Left lung (tissue), 10 donors: ENCODE data around the gene SSU72. TPM values are rescaled to one million over a fixed set of nuclear protein-coding genes. Genes with fewer than 3 reads are reported as not detected.

Experiments used
- ATAC-seq: fragments of 200-7000 bp; cut with Tn5 transposase; one replicate; pipeline ENCODE4 v1.9.1; 2020; ENCODE audit warnings: moderate library complexity
- DNase-seq, 4 donors: peaks; one replicate each; pipeline ENCODE4 v3.0.0-alpha.2; 2013 to 2020
- H3K27ac ChIP-seq, 2 donors: fragments of 200-600 bp; sonication (generic) in 1 of 2; one replicate each; pipeline versions ENCODE4 v1.5.0 to v1.8.0; 2020 to 2021
- H3K27me3 ChIP-seq, 2 donors: fragments of 200-600 bp; sonication (generic) in 1 of 2; one replicate each; pipeline versions ENCODE4 v1.5.0 to v1.8.0; 2020 to 2021
- H3K36me3 ChIP-seq, 2 donors: fragments of 200-600 bp; sonication (generic) in 1 of 2; one replicate each; pipeline versions ENCODE4 v1.5.0 to v1.8.0; 2020 to 2021
- H3K4me1 ChIP-seq, 2 donors: fragments of 200-600 bp; one replicate each; pipeline ENCODE4 v1.8.0; 2021
- H3K4me3 ChIP-seq, 2 donors: fragments of 200-600 bp; sonication (generic) in 1 of 2; one replicate each; pipeline versions ENCODE4 v1.5.0 to v1.8.0; 2020 to 2021; ENCODE audit warnings: mild to moderate bottlenecking in 1 of 2
- H3K9me3 ChIP-seq, 2 donors: fragments of 200-600 bp; sonication (generic) in 1 of 2; one replicate each; pipeline versions ENCODE4 v1.5.0 to v1.8.0; 2020 to 2021
- intact Hi-C, 2 donors: fragments of 100-400 bp; cut with DNase I; formaldehyde crosslinking; loops; one replicate each; pipeline versions ENCODE4 v1.11.2 to v1.14.2; 2022
- polyA plus RNA-seq, 6 donors: library from polyadenylated mRNA; unstranded; fragments of 120-200 nt; gene quantifications; one replicate each; pipeline ENCODE4 v1.2.1, GENCODE V29; 2013; ENCODE audit not compliant: insufficient read length in 6 of 6
- total RNA-seq, 2 donors: library from RNA; stranded (reverse); fragmentation: NEBNext Ultra II Directional; extraction: Animal tissue kit (Norgen Biotek cat#: 25700); gene quantifications; one replicate each; pipeline ENCODE4 v1.2.1, GENCODE V29; 2021
- TF ChIP-seq, protein P1 (sequence below), 2 donors: fragments of 200-600 bp; sonication (generic) in 1 of 2; IDR thresholded peaks; one replicate each; pipeline versions ENCODE4 v1.5.0 to v1.8.0; 2021; ENCODE audit warnings: antibody characterized with exemption in 2 of 2
- donor health status: DM: no; HTN: yes; CAD: no.
- donor health status: DM: no; HTN: no; CAD: no.

The SSU72 gene
- total and polyA plus RNA-seq, 8 donors: 65.2 to 141 (median 72.7) TPM

GRCh38 chr1:1616045-1616790 lies 41.6 kb upstream of the SSU72 start:
- TF ChIP-seq, protein P1, sequence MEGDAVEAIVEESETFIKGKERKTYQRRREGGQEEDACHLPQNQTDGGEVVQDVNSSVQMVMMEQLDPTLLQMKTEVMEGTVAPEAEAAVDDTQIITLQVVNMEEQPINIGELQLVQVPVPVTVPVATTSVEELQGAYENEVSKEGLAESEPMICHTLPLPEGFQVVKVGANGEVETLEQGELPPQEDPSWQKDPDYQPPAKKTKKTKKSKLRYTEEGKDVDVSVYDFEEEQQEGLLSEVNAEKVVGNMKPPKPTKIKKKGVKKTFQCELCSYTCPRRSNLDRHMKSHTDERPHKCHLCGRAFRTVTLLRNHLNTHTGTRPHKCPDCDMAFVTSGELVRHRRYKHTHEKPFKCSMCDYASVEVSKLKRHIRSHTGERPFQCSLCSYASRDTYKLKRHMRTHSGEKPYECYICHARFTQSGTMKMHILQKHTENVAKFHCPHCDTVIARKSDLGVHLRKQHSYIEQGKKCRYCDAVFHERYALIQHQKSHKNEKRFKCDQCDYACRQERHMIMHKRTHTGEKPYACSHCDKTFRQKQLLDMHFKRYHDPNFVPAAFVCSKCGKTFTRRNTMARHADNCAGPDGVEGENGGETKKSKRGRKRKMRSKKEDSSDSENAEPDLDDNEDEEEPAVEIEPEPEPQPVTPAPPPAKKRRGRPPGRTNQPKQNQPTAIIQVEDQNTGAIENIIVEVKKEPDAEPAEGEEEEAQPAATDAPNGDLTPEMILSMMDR (IDR thresholded peaks at IDR 0.05): no peak
- peak; percentile 6 for ATAC-seq

DNA sequence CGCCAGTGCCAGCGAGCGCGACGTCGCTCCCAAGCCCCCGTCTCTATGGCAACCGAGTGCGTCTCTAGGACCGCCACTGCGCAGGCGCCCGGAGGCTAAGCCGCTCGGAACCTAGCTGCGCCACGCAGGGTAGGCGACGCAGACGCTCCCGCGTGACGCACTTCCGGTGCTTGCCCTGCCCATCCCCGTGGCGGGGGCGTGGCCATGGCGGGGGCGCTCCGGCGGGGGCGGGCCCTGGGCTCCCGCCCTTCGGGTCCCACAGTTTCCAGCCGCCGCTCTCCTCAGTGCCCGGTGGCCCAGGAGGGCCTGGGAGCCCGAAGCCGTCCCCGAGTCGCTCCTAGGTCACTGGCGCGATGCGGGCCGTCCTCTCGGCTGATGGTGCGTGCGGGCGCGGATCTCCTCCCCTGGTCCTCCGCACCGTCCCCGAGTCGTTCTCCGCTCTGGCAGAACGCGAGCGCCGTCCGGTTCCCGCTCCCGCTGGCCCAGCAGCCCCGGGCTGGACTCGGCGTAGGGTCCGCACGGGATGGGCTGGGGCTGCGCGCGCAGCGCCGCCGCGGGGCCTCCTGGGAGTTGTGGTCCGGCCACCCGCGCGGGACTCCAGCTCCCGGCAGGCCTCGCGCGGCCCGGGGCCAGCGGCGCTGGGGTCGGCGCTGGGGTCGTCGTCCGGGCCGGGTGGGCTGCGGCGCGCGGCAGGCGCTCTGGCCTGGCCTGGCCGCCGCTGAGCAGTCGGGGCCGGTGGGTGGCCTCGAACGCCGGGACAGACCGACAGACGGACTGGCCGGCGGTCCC lies 40.8 kb upstream of the SSU72 start, which contains the start of gene MIB2:
Gene MIB2 (plus strand): TSS at position 245 of the 789 bp plus-strand sequence. CDS start 7,953 bp downstream, outside the sequence.
- no peaks in the 10 kb centered on the region for H3K27me3 ChIP-seq
- H3K27ac ChIP-seq: peak within 1 kb of the TSS; percentile 99
- peak; percentile 91 for ATAC-seq
- no peaks in the 10 kb centered on the region for H3K9me3 ChIP-seq
- peaks cover 29 to 47% of the 10 kb centered on the region in 2 donors for H3K4me1 ChIP-seq
- H3K4me3 ChIP-seq: peak within 1 kb of the TSS; percentile 78 to 83
- intact Hi-C loops: no loop called here
- peaks cover 0 to 8% of the 10 kb centered on the region in 2 donors for H3K36me3 ChIP-seq
- peak; percentile 91 to 98 (median 98) for DNase-seq
- TF ChIP-seq, protein P1 (IDR thresholded peaks at IDR 0.05): no peak

More at GRCh38 chr1:1616045-1616790, 41.6 kb upstream of the SSU72 start:
- H3K9me3 ChIP-seq: no peaks in the 10 kb centered on the region
- peak in 1 of 4 donors; percentile 89 for DNase-seq
- peak overlapping the region; percentile 99 for H3K27ac ChIP-seq
- intact Hi-C loops: no loop called here
- H3K4me3 ChIP-seq: peak overlapping the region; percentile 78 to 83
- peaks cover 0 to 8% of the 10 kb centered on the region in 2 donors for H3K36me3 ChIP-seq
- peaks cover 25 to 43% of the 10 kb centered on the region in 2 donors for H3K4me1 ChIP-seq
- no peaks in the 10 kb centered on the region for H3K27me3 ChIP-seq

DNA sequence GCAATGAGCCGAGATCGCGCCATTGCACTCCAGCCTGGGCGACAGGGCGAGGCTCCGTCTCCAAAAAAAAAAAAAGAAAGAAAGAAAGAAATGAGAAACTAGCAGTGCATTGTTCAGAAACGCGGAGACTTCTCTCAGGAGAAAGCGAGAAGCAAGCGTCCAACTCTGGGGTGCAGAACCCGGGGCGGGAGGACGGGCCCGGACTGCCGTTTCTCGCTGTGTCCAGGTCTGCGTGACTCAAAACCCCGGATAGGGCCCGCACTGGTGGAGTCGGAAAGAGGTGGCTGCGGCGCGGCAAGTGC lies 40.2 kb upstream of the SSU72 start:
- peaks cover 0 to 8% of the 10 kb centered on the region in 2 donors for H3K36me3 ChIP-seq
- ATAC-seq (no peak), DNase-seq (no peak)
- H3K4me3 ChIP-seq: peak overlapping the region; percentile 78 to 83
- no peaks in the 10 kb centered on the region for H3K27me3 ChIP-seq
- H3K9me3 ChIP-seq: no peaks in the 10 kb centered on the region
- peaks cover 29 to 49% of the 10 kb centered on the region in 2 donors for H3K4me1 ChIP-seq
- TF ChIP-seq, protein P1 (IDR thresholded peaks at IDR 0.05): no peak
- intact Hi-C loops: no loop called here
- peak overlapping the region; percentile 99 for H3K27ac ChIP-seq

DNA sequence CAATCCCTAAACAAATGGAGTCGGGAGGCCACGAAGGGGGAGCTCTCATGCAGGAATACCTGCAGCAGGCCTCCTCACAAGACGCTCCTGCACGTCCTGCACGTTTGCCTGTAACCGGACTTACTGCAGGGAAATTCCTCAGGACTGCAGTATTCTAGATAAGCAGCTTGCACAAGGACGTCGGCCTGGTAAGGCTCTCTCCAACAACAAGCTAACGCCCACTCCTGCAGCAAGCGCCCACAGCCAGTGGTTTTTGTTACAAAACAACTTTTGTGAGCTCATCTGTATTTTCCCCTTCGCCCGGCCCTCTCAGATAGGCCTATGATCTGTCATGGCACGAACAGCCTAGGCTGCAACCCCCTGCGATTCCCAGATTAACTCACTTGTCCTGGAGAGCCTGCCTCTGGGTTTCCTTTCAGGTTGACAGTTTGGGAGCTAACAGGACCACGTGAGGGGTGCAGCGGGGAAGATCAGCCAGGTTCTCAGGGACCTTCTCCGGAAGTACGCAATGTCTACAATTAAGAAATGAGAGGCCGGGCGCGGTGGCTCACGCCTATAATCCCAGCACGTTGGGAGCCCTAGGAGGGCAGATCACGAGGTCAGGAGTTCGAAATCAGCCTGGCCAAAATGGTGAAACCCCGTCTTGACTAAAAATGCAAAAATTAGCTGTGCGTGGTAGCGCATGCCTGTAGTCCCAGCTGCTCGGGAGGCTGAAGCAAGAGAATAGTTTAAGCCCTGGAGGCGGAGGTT lies 39.7 kb upstream of the SSU72 start:
- no peaks in the 10 kb centered on the region for H3K27me3 ChIP-seq
- H3K4me3 ChIP-seq: peak overlapping the region; percentile 78 to 83
- TF ChIP-seq, protein P1 (IDR thresholded peaks at IDR 0.05): no peak
- intact Hi-C loops: no loop called here
- H3K4me1 ChIP-seq: peaks cover 29 to 52% of the 10 kb centered on the region in 2 donors
- no peaks in the 10 kb centered on the region for H3K9me3 ChIP-seq
- ATAC-seq (peak; percentile 9), DNase-seq (peak in 3 of 4 donors; percentile 59 to 74 (median 71))
- H3K36me3 ChIP-seq: peaks cover 0 to 8% of the 10 kb centered on the region in 2 donors
- H3K27ac ChIP-seq: peak overlapping the region; percentile 99
